ENCODE results near the gene FAM107B.
A peak's percentile ranks its signal among the peaks of the same experiment; 100 is the strongest.
"Not testable (repeated sequence)": the region's sequence is repeated elsewhere in the genome, so short reads cannot be mapped to it uniquely, and the experiment has no call there.

FAM107B gene

GRCh38 chr10:14659137-14659536 lies 115.6 kb downstream of the FAM107B start:
- not testable (repeated sequence) for DNase-seq

GRCh38 chr10:14658331-14659127 lies 116.2 kb downstream of the FAM107B start:
- DNase-seq: no peak

DNA sequence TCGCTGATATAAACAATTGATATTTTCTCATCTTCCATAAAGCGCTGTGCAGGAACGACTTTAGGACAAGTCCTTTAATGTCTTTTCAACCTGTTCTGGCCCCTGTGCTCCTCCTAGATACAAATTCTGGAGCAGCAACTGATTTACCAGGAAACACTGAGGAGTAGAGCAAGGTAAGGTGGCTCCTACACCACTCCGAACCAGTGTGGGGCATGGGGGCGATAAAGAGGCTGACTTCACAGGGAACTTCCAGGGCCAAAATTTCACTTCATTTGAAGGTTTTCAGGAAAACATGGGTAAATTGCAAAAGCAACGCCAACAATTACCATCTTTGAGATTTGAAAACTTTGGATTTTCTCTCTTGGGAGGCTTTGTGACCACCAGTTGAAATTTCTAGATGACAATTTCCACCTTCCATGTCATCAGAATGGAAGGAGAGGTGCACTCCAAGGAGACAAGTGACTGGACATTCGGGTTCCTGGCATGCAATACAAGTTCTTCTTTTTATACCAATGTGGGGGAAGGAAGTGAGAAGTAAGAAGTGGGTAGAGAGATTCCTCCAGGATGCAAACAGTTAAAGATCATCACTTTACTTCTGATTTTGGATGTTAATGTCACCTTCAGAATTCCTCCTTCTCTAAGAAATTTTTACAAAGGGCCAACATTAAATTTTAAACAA lies 118.5 kb downstream of the FAM107B start:
- no peak for DNase-seq

- DNase-seq: no peak
Measured at GRCh38 chr10:14654821-14655382, 119.8 kb downstream of the FAM107B start.

- DNase-seq: no peak
Measured at GRCh38 chr10:14653271-14654161, 121.2 kb downstream of the FAM107B start.

GRCh38 chr10:14652816-14653215 lies 121.9 kb downstream of the FAM107B start:
- no peak for DNase-seq

GRCh38 chr10:14652067-14652466 lies 122.6 kb downstream of the FAM107B start:
- DNase-seq: no peak

DNA sequence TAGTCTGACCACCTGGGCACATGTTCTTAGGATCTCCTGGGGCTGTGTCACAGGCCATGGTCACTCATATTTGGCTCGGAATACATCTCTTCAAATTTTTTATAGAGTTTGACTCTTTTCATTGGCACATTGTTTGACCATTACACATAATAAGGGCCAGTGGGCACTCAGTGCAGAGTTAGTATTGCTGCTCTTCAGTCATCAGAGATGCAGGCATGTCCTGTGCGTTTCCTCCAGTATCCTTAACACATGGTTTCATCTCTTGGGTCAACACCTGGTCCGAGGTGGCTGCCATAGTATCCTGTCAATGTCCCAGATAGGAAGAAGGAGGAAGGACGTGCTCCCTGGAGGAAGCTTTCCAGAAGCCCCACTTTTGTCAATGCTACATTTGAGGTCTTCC lies 125.0 kb downstream of the FAM107B start:
- no peak for DNase-seq

DNA sequence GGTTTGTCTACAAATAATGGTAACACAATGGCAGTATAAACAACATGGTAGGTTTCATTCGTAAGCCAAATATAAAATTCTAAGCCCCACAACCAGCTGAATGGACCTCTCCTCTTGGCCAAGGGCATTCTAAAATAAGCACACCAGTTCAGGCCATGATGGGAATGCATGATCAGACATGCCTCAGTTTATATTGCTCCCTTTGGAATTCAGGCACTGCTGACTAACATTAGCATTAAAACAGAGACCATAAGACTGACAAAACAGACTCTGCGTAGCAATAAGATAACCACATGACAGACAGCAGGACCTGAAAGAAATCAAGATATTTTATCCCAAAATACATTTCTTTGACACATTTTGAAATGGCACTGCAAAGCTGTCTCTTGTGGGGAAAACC lies 125.8 kb downstream of the FAM107B start:
- DNase-seq: no peak

- no peak for DNase-seq
Measured at GRCh38 chr10:14648005-14648765, 126.5 kb downstream of the FAM107B start.

- DNase-seq: no peak
Measured at GRCh38 chr10:14645239-14645960, 129.3 kb downstream of the FAM107B start.

- no peak for DNase-seq
Measured at GRCh38 chr10:14639637-14640036, 135.1 kb downstream of the FAM107B start.

DNA sequence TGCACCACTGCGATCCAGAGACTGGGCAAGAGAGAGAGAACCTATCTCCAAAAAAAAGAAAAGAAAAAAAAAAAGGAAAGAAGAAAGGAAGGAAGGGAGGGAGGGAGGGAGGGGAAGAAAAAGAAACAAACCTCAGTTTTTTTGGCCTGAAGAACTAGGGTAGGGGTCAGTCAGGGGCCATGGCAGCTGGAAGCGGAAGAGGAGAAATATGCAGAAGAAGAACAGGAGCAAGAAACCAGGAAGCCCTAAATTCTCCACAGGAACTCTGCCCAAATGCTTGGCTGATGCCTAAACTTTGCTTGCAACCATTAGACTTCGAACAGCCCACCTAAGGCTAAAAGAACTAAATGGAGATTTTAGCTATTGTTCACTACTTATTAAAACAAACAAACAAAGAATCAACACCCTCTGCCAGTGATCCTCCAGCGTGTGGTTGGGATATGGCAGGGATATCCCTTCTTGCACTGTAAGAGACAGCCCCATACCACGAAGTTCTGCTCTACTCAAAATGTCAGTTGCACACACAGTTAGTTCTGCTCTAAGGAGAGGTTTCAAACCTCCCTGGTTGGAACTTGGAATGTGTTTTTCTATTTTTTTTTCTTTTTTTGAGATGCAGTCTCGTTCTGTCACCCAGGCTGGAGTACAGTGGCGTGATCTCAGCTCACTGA lies 139.5 kb downstream of the FAM107B start:
- DNase-seq: no peak

DNA sequence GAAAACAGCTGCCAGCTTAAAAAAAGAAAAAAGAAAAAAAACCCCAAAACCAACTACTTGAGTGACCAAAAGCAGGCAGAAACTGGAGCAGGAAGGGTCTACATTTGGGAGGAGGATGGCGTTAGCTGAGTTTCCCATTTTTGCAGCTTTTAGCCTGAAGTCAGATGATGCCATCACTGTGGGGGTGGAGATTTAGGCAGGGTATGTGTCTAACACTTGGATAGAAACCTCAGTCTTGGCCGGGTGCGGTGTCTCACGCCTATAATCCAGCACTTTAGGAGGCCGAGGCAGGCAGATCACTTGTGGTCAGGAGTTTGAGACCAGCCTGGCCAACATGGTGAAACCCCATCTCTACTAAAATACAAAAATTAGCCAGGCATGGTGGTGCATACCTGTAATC lies 140.1 kb downstream of the FAM107B start:
- DNase-seq: not testable (repeated sequence)

- DNase-seq: no peak
Measured at GRCh38 chr10:14625765-14626525, 148.8 kb downstream of the FAM107B start.

GRCh38 chr10:14625192-14625631 lies 149.5 kb downstream of the FAM107B start:
- peak in 1 of 2 experiments; percentile 16 for DNase-seq

- no peak for DNase-seq
Measured at GRCh38 chr10:14624600-14624999, 150.1 kb downstream of the FAM107B start.

- no peak for DNase-seq
Measured at GRCh38 chr10:14623931-14624330, 150.8 kb downstream of the FAM107B start.

DNA sequence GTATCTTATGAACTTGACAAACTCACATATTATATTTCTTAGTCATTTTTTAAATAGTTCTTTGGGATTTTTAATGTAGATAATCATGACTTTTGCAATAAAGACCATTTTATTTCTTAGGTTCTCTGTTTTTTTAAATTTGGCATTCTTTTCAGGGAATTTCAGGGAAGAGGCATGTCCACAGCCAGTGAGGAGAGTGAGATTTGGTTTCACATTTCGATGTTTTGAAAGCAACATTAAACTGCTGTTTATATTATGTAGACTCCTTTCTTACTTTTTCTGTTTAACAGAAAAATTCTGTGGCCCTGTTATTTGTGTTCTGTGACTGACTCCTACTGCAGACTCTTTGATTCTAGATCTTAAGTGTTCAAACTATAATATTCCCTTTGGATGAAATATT lies 153.7 kb downstream of the FAM107B start:
- DNase-seq: no peak

DNA sequence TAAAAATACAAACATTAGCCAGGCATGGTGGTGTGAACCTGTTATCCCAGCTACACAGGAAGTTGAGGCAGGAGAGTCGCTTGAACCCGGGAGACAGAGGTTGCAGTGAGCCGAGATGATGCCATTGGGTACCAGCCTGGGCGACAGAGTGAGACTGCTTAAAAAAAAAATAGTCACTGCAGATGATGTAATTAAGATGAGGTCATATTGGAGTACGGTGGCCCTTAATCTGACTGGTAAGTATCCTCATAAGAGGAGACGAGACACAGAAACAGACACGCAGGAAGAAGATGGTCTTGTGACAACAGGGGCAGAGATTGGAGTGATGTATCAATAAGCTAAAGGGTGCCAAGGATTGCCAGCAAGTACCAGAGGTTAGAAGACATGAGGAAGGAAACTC lies 156.0 kb downstream of the FAM107B start:
- no peak for DNase-seq
